K562 (cell line): ENCODE measurements around the gene ARID3C.

Source experiments
- CTCF ChIP-seq, 3 experiments: IDR thresholded peaks in 2 of 3; conservative IDR thresholded peaks in 1 of 3; 2 replicates each; pipeline ENCODE4 v1.5.1; 2011 to 2012; ENCODE audit warnings: low read length in 3 of 3, mild to moderate bottlenecking in 3 of 3, control low read depth in 2 of 3, improper control_type of control experiment in 1 of 3, inconsistent platforms in 1 of 3, low read depth in 1 of 3, mixed read lengths in 1 of 3, moderate library complexity in 1 of 3; ENCODE audit not compliant: insufficient read depth in 2 of 3
- E2F1 ChIP-seq: sonication (generic); formaldehyde crosslinking; IDR thresholded peaks from 2 replicates; pipeline ENCODE4 v1.8.1; 2023; ENCODE audit warnings: mild to moderate bottlenecking, missing genetic modification reagents, moderate library complexity
- LEF1 ChIP-seq: fragments of 450-650 bp; IDR thresholded peaks from 2 replicates; pipeline ENCODE4 v1.6.1; 2016; ENCODE audit warnings: mild to moderate bottlenecking
- MYC ChIP-seq, 2 experiments: fragments of 250-450 bp in 1 of 2; sonication (Bioruptor Pico) in 1 of 2; IDR thresholded peaks; 2 replicates each; pipeline versions ENCODE4 v1.5.1 to v1.6.1; 2012 to 2021; ENCODE audit warnings: low read depth in 2 of 2, borderline replicate concordance in 1 of 2, improper control_type of control experiment in 1 of 2, low read length in 1 of 2, mild to moderate bottlenecking in 1 of 2, moderate library complexity in 1 of 2
- PHF8 ChIP-seq: fragments of 200-600 bp; sonication (generic); IDR thresholded peaks from 2 replicates; pipeline ENCODE4 v1.6.1; 2012; ENCODE audit warnings: mixed run types, mild to moderate bottlenecking, inconsistent platforms, low read length, moderate library complexity, borderline replicate concordance
- POLR2AphosphoS5 ChIP-seq: IDR thresholded peaks from 2 replicates; pipeline ENCODE4 v1.6.1; 2011; ENCODE audit warnings: mild to moderate bottlenecking, low read depth, low read length, moderate library complexity; ENCODE audit not compliant: control insufficient read depth, insufficient read depth
- SMC3 ChIP-seq: conservative IDR thresholded peaks from 2 replicates; pipeline ENCODE4 v1.6.1; 2011; ENCODE audit warnings: low read depth, low read length, improper control_type of control experiment; ENCODE audit not compliant: insufficient read depth
- SNIP1 ChIP-seq: fragments of 450-650 bp; IDR thresholded peaks from 2 replicates; pipeline ENCODE4 v1.7.1; 2017; ENCODE audit warnings: low read depth, mild to moderate bottlenecking
- TBL1XR1 ChIP-seq, 2 experiments: IDR thresholded peaks; 2 replicates each; pipeline ENCODE4 v1.6.1; 2012; ENCODE audit warnings: improper control_type of control experiment in 2 of 2, low read length in 2 of 2, mild to moderate bottlenecking in 1 of 2
- YY1 ChIP-seq, 3 experiments: IDR thresholded peaks; 2 replicates each; pipeline ENCODE4 v1.6.1; 2011; ENCODE audit warnings: low read length in 2 of 3, mild to moderate bottlenecking in 2 of 3, moderate library complexity in 2 of 3, borderline replicate concordance in 1 of 3, control low read depth in 1 of 3, low read depth in 1 of 3; ENCODE audit not compliant: insufficient read depth in 3 of 3, insufficient replicate concordance in 2 of 3, control insufficient read depth in 1 of 3, insufficient read length in 1 of 3; ENCODE audit errors: extremely low read depth in 1 of 3
- ZKSCAN3 ChIP-seq: fragments of 250-450 bp; sonication (Bioruptor Pico); IDR thresholded peaks from 2 replicates; pipeline ENCODE4 v1.4.0; 2020
- ZNF143 ChIP-seq: sonication (generic); formaldehyde crosslinking; IDR thresholded peaks from 2 replicates; pipeline ENCODE4 v1.9.0; 2022; ENCODE audit warnings: mild to moderate bottlenecking, missing genetic modification reagents
- ZNF583 ChIP-seq: fragments of 250-450 bp; sonication (Bioruptor Pico); IDR thresholded peaks from 2 replicates; pipeline ENCODE4 v1.4.0; 2020
- TF ChIP-seq, protein P1 (sequence below): fragments of 450-650 bp; formaldehyde crosslinking; conservative IDR thresholded peaks from 2 replicates; pipeline ENCODE4 v1.4.0; 2022; ENCODE audit warnings: mild to moderate bottlenecking, missing genetic modification characterization

- TF ChIP-seq MYC (IDR thresholded peaks at IDR 0.05; ENCODE audit: low read depth, low read length) (no peak), MYC (CRISPR knock-in tag; IDR thresholded peaks at IDR 0.05; ENCODE audit: borderline replicate concordance, low read depth) (no peak), E2F1 (CRISPR knock-in tag) (no peak), ZNF583 (no peak), LEF1 (no peak), YY1 (IDR thresholded peaks at IDR 0.05; ENCODE audit: borderline replicate concordance in 1 of 3, control insufficient read depth in 1 of 3, extremely low read depth in 1 of 3, insufficient read depth in 3 of 3, insufficient read length in 1 of 3, insufficient replicate concordance in 2 of 3, low read depth in 1 of 3, low read length in 2 of 3) (no peak), TBL1XR1 (IDR thresholded peaks at IDR 0.05; ENCODE audit: low read length in 2 of 2) (no peak), PHF8 (no peak), SMC3 (no peak), ZNF143 (CRISPR knock-in tag) (no peak), CTCF (IDR thresholded peaks at IDR 0.05 in 2 of 3, conservative IDR thresholded peaks at IDR 0.05 in 1 of 3; ENCODE audit: insufficient read depth in 2 of 3, low read depth in 1 of 3, low read length in 3 of 3) (no peak), POLR2AphosphoS5 (no peak), ZKSCAN3 (CRISPR knock-in tag) (no peak), SNIP1 (no peak)
- TF ChIP-seq, protein P1, sequence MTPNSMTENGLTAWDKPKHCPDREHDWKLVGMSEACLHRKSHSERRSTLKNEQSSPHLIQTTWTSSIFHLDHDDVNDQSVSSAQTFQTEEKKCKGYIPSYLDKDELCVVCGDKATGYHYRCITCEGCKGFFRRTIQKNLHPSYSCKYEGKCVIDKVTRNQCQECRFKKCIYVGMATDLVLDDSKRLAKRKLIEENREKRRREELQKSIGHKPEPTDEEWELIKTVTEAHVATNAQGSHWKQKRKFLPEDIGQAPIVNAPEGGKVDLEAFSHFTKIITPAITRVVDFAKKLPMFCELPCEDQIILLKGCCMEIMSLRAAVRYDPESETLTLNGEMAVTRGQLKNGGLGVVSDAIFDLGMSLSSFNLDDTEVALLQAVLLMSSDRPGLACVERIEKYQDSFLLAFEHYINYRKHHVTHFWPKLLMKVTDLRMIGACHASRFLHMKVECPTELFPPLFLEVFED: no peak
Observed at GRCh38 chr9:34627716-34628655, 880 bp downstream of the ARID3C start.
